Choroid plexus epithelial cell (primary cell): ENCODE measurements around the gene TBC1D1.

Experiments
- DNase-seq: peaks from one replicate; pipeline ENCODE4 v3.0.0-alpha.2; 2010; ENCODE audit warnings: low read depth
- H3K4me3 ChIP-seq: 2 replicates; pipeline ENCODE4 v1.5.1; 2011; ENCODE audit warnings: low read depth, mild to moderate bottlenecking, control low read depth, low read length, moderate library complexity
- TF ChIP-seq, protein P1 (sequence below): conservative IDR thresholded peaks from 2 replicates; pipeline ENCODE4 v1.5.1; 2011; ENCODE audit warnings: low read depth, mild to moderate bottlenecking, control low read depth, inconsistent platforms, low read length, moderate library complexity

TBC1D1 gene

DNA sequence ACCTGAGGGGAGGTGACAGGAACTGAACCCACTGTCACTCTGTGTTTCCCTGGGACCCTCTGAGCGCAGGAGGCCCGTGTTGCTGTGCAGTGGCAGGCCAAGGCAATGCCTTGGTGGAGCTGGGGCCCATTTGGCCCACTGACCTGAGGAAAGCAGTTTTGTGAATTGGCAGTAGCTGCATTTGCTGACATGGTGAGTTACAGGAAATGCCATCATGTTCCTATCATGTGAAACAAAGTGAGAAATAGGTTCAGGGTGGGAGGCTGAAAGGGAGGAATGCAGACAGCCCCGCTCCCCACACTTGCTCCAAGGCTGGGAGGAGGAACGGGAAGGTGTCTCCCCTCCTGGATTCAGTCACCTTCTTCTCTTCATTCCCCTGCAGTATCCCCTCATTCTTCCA is 215.4 kb downstream of the TBC1D1 start:
- H3K4me3 ChIP-seq, result no peak overlapping the region
- TF ChIP-seq, protein P1, sequence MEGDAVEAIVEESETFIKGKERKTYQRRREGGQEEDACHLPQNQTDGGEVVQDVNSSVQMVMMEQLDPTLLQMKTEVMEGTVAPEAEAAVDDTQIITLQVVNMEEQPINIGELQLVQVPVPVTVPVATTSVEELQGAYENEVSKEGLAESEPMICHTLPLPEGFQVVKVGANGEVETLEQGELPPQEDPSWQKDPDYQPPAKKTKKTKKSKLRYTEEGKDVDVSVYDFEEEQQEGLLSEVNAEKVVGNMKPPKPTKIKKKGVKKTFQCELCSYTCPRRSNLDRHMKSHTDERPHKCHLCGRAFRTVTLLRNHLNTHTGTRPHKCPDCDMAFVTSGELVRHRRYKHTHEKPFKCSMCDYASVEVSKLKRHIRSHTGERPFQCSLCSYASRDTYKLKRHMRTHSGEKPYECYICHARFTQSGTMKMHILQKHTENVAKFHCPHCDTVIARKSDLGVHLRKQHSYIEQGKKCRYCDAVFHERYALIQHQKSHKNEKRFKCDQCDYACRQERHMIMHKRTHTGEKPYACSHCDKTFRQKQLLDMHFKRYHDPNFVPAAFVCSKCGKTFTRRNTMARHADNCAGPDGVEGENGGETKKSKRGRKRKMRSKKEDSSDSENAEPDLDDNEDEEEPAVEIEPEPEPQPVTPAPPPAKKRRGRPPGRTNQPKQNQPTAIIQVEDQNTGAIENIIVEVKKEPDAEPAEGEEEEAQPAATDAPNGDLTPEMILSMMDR, result no peak
- DNase-seq, result peak; percentile 88

DNA sequence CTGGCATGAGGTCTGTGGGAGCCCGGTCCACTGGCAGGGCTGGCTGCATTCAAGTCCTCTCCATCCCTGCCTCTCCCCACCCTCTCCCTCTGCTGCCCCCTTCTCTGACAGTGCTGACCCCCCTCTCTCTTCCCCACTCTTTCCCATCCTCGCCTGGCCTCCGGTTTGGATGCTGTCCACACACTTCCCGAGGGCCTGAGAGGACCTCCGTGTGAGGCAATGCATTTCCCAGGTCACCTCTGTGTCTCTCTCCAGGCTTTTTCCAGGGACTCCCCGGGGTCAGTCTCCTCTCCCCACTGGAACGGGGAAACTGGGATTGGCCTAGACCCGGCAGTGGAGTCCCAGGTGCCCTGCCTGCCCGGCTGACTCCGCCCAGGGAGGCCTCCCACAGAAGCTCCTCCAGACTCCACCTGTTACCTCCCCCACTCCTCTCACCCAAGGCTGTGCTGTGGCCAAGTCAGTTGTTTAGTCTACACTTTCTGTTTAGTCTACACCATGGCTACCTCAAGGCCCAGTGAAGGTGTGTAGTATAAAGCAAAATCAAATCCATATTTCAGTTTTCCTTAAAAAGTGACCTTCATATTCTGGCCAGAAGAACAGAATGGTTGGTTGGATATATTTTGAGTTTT is 216.1 kb downstream of the TBC1D1 start:
- H3K4me3 ChIP-seq, result no peak overlapping the region
- TF ChIP-seq, protein P1, result no peak
- no peak for DNase-seq

DNA sequence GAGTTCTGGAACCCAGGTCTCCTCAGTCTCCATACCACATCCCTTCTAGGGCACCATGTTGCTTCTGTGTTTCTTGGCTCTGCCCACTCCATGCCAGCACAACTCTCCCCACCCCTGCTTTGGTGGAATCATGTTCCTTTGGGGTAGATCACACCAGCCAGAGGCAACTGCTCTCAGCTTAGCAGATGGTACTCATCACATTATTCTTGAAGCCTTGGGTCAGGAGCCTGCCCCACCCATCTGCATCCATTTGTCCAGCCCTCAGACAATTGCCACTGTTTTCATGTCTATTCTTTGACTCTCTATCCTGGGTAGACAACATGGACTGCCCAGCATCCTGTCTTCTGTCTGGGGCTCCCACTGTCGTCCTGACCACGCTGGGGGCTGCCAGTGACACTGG is 216.9 kb downstream of the TBC1D1 start:
- TF ChIP-seq, protein P1, result no peak
- H3K4me3 ChIP-seq, result no peak overlapping the region
- no peak for DNase-seq

DNA sequence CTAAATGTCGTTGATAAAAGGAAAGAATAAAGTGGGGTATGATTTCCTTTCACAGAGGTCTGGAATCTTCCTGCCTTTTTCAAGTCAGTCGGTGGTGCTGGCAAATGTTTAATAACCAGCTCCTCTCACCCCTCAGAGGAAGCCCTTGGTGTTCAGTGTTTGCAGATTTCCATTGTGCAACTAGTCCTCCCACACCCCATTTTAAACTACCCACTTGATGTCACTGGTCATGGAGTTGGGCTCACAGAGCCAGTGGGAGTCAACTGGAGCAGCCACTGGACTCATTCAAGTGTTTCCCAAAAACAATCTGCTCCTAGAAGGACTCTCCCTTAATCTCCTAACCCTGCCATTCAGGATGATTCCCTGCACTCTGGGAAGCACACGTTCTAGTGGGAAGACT is 218.5 kb downstream of the TBC1D1 start:
- TF ChIP-seq, protein P1, result no peak
- DNase-seq, result no peak
- H3K4me3 ChIP-seq, result no peak overlapping the region

DNA sequence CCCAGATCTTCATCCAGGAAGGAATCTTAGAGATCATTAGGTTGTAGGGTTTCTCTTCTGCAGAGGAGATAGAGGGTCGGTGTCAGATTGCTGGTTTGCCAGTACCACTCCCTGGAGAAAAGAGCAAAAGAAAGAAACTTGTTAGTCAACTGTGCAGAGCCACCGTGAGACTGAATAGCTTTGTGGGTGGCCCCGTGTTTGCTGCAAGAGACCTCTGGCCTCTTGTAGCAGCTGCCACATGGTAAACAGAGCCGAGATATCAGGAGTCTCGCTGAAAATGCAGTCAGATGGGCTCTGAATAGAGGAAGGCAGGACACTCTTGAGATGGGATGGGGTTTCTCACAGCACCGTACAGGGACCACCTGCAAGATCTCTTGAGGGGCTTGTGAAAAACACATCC is 219.0 kb downstream of the TBC1D1 start:
- peak; percentile 53 for DNase-seq
- TF ChIP-seq, protein P1, result no peak
- no peak overlapping the region for H3K4me3 ChIP-seq

DNA sequence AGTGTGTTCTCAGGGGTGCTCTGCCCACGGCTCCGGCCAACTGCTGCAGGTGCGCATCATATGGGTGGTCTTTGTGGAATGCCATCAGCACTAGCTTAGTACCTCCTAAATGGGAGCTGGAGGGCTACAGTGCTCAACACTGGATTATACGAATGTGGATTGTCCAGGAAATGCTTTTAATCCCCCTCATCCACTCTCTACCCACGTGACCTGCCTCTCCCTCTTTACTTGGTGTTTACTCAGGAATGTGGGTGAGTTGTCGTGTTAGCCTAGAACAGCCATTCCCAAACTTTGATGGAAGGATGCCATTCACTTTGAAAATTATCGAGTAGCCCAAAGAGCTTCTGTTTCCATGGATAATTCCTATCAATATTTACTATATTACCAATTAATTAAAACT is 220.1 kb downstream of the TBC1D1 start:
- TF ChIP-seq, protein P1, result no peak
- DNase-seq, result no peak
- H3K4me3 ChIP-seq, result no peak overlapping the region

DNA sequence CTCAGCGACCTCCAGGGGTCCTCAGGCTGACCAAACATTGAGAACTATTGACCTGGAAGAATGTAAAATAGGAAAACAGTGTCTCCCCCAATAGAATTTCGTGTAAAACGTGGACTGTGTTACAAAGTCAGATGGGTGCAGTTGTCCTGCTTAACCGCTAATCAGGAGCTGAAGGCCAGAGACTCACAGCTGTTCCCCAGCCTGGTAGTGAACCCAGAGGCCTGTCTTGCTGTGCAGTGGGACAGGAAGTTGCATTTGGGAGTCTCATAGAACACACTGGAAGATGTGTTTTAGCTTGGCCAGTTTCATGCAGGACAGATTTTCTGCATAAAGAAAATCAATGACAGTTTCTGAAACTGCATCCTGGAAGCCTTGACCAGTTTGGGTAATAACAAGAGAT is 220.8 kb downstream of the TBC1D1 start:
- DNase-seq, result no peak
- H3K4me3 ChIP-seq, result no peak overlapping the region
- TF ChIP-seq, protein P1, result no peak
